Stimulated activated CD4-positive, alpha-beta T cell treated with anti-CD3 and anti-CD28 coated beads, Interleukin-1b, Interleukin-23, amount 100 ng/mL, for 24 hours (primary cell): ENCODE measurements around the gene FLYWCH2.

Experiments used
- DNase-seq, 4 experiments: peaks; one replicate each; pipeline ENCODE4 v3.0.0-alpha.2; 2020; ENCODE audit warnings: low read depth in 4 of 4, low spot score in 1 of 4

Gene FLYWCH2, protein sequence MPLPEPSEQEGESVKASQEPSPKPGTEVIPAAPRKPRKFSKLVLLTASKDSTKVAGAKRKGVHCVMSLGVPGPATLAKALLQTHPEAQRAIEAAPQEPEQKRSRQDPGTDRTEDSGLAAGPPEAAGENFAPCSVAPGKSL

DNA sequence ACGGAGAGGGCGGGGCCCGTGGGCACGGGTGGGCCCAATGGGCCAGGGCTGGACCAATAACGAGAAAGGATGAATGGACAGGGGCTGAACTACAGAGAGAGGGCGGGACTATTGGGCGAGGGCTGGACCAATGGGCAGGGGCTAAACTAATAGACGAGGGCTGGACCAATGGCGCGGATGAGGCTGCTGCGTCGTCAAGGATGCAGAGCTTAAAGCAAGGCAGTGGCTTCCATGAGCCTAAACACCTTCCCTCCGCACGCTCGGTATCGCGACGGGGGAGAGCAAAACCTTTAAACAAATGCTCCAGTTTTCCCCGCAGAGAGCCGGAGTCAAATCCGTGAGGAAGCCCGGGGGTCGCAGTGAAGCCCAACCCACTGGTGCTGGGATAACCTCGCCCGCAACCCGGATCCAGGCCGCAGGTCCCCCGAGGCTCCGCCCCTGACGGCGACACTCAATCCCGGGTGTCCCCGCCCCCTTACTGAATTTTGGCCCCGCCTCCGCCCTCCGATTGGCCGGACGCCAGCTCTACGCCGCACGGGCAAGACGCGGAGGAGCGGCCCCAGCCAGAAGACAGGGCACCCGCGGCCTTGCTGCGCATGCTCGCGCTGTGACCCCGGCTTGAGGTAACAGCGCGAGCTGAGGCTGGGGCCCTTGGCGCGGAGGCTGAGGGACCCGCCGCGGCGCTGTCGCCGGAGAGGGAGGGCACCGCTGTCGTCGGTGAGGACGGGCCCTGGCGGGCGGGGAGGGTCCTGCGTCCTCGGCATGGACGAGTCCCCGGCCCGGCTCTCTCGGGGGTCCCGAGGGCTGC is at the start of gene FLYWCH2:
FLYWCH2 (plus strand) TSS at position 566 of the 808 bp plus-strand sequence. CDS start 13,235 bp downstream, outside the sequence.
- DNase-seq = peak; percentile 96 to 100 (median 99)

- DNase-seq = no peak
Measured at GRCh38 chr16:2833776-2834175, 49.2 kb upstream of the FLYWCH2 start.

DNA sequence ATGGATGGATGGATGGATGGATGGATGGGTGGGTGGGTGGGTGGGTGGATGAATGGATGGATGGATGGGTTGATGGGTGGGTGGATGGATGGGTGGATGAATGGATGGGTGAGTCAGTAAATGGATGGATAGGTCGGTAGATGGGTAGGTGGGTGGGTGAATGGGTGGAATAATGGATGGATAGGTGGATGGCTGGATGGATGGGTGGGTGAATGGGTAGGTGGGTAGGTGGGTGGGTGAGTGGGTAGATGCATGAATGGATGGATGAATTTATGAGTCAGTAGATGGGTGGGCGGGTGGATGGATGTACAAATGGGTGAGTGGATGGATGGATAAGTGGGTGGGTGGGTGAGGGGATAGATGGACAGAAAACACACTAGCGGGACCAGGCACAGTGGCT is 48.0 kb upstream of the FLYWCH2 start:
- DNase-seq = no peak

GRCh38 chr16:2835638-2836493 is 47.1 kb upstream of the FLYWCH2 start:
- no peak for DNase-seq

DNA sequence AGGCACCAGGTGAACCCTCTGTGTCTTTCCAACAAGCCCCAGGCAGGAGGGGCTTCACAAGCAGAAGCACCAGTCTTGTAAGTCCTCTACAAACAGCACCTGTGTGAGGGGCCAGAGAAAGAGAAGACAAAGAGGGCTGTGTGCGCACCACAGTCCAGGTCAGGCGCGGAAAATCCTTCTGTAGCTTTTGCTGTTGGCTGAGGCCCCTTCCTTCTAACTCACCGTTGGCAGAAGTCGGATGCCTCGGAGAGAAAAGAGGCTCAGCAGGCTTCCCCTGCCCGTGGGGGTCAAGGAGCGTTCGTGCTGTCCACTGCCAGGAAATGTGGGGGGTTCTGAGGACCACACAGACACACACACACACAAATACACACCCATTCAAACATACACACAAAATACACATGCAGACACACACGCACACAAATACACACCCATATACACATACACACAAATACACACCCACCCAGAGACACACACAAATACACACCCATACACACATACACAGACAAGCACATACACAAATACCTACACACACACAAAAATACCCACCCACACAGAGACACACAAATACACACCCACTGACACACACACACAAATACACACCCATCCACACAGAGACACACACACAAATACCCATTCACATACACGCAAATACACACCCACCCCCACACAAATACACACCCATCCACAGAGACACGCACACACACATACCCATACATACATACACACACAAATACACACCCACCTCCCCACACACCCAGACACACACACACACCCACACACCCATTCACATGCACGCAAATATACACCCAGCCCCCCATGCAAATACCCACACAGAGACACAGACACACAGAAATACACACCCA is 46.1 kb upstream of the FLYWCH2 start:
- no peak for DNase-seq

GRCh38 chr16:2838928-2839327 is 44.1 kb upstream of the FLYWCH2 start:
- peak in 2 of 4 experiments; percentile 25 to 41 for DNase-seq

GRCh38 chr16:2839650-2840450 is 43.2 kb upstream of the FLYWCH2 start:
- DNase-seq = no peak

DNA sequence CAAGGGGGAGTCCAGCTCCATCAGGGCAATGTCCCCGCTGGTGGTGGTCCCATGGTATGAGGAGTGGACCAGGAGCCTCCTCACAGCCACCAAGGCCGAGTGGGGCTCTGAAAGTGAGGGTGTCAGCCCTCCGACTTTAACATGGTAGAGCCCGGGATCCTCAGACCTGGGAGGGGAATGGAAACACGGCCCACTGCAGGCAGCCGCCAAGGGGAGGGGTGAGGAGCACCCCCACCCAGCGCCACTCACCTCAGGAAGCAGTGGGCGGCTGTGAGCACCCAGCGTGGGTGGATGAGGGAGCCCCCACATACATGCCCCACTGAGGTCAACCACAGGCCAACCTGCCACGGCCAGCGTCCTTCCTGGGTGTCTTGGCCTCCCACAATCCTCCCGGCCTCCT is 42.1 kb upstream of the FLYWCH2 start:
- DNase-seq = no peak

DNA sequence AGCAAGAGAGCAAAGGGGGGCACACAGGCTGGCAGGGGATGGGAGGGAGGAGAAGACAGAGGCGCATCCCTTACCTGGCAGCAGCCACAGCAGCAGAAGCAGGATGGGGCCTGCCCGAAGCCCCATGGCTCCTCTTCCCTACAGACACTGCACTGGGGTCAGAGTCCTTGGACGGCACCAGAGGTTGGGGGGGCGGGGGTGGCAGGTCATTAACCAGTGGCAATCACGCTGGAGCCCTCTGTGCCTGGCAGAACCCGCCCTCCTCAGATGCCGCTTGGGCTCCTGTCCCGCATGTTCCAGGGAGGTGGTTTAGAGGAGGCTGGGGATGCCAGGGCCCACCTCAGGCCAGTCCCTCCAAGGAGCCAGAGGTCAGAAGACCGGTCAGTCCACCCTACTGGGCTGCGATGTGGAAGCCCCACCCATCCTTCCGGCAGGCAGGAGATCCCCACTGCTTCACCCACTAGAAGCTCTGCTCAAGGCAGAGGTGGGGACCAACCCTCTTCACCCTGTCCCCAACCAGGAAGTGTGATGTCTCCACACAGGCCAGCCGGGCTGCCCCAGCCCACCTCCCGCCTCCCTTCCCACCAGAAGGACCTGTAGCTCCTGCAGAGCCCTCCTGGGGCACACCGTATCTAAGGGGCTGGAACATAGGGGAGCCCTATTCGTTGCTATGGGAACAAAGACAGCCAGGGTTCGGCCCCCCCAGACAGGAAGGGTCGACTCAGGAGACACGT is 41.2 kb upstream of the FLYWCH2 start:
- no peak for DNase-seq

DNA sequence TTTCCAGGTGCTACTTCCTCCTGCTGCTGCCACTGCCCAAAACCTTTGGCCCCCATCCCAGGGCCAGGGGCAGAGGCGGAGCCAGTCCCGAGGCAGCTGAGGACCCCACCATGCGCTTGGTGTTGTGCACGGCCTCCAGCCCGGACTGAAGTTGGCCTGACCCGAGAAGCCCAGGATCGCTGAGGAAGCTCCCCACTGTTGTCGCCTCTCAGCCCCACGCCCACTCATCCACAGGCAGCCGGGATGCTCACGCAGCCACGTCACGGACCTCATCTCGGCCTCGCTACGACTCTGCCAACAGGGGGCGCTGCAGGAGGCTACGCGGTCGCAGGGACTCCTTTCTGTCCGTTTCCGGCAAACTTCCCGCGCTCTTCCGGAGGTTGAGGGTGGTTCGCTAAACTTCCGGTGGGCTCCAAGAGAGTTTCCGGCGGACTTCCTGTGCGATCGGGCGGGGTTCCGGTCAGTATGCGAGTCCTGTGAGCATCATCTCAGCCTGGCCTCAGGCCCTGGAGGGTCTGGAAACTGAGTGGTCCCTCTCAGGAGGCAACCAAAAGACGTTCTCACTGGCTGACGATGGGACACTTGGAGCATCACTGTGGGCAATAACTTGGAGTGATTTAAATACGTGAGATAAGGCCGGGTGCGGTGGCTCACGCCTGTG is 40.5 kb upstream of the FLYWCH2 start:
- DNase-seq = peak; percentile 75 to 81 (median 80)

GRCh38 chr16:2843526-2843925 is 39.5 kb upstream of the FLYWCH2 start:
- no peak for DNase-seq

DNA sequence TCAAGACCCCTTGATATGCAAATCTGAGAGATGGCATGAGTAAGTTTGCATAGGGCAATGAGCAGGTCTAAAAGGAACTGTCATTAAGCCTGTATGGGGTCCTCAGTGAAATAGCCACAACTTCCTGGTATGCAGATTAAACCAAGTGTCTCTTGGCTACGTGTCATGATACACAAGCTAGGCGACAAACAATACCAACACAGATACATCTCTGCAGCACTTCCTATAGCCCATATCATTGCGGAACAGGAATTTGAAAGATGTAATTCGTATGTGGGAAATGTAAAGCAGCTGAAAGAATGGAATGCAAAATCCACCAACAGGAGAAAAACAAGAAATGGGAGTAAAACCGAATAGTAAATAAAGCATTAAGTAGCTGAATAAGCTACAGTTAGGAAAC is 37.9 kb upstream of the FLYWCH2 start:
- DNase-seq = no peak

- no peak for DNase-seq
Measured at GRCh38 chr16:2846511-2847310, 36.3 kb upstream of the FLYWCH2 start.

GRCh38 chr16:2848933-2849725 is 33.9 kb upstream of the FLYWCH2 start:
- no peak for DNase-seq

DNA sequence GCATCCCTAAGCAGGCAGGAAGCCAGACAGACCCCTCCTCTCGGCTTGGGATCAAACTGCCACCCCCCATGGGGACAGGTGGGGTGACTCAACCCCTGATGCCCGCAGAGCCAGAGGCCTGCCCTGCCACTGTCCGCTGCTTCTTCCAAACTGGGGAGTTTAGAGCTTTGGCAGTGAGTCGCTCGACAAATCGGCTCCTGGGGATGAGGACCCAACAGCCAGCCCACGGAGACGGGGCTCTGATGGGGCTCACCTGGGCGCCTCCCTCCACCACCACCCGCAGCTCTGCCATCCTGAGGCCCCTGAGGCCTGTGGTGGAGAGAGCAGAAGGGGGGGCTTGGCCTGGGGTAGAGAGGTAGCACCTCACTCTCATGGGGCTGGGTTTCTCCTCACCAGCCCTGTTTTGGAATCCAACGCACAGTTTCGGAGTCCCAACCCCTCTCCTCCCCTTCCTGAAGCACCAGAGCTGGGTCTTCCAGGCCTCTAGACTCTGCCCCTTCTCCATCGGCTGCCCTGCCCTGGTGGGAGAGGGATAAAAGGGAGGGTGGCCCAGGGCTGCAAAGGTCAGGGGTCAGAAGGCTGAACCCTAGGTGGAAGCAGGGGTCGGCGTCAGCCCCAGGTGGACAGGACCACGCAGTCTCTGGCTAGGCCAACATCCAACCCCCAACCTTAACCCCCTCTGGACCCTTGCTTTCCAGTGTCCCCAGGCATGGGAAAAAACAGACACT is 30.8 kb upstream of the FLYWCH2 start:
- no peak for DNase-seq

GRCh38 chr16:2852731-2853507 is 30.1 kb upstream of the FLYWCH2 start:
- no peak for DNase-seq
